ENCODE results near the gene PEBP1.
A peak's percentile ranks its signal among the peaks of the same experiment; 100 is the strongest.

Gene PEBP1

DNA sequence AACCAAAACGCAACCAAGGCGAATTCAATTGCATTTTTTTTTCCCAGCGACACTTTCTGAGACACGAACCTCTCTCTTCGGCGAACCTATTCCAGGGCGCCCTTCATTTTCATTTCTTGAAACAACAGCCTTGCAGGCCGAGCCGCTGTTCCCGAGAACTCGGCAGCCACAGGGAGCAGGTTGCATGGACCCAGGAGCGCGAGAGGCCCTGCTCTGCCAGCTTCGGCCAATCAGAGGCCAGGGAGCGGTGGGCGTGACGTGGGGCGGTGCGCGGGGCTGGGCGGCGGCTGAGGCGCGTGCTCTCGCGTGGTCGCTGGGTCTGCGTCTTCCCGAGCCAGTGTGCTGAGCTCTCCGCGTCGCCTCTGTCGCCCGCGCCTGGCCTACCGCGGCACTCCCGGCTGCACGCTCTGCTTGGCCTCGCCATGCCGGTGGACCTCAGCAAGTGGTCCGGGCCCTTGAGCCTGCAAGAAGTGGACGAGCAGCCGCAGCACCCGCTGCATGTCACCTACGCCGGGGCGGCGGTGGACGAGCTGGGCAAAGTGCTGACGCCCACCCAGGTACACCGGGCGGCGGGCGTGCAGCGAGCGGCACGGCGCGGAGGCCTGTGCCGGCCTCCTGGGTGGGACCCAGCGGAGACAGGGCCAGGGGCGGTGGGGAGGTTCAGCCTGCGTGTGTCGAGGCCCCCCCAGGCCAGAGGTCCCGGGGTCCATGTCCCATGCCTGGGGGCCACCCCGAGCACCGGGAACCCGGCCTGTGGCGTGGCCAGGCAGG, at the start of gene PEBP1:
Gene PEBP1 (plus strand): TSS at position 337 of the 771 bp plus-strand sequence. CDS start 86 bp downstream, at position 423.
- POLR2A ChIA-PET, result interaction anchor here (0.6 to 1.8 kb wide), 16 partner anchors 11 to 379 kb away, joined by 3 to 12 read pairs (median 4); partner anchors contain the start of genes SUDS3, TAOK3, VSIG10 and WSB2
- H3K27ac ChIP-seq (ENCODE audit: extremely low read depth, low read depth, low read length), result peak within 1 kb of the TSS; percentile 58; the same call in 1 of the 2 replicates
- CTCF ChIA-PET, result interaction anchor here (0.7 to 1.6 kb wide), 3 partner anchors 16 to 240 kb away, joined by 3 to 8 read pairs (median 4); partner anchors contain the start of gene SUDS3
- peaks cover 21 to 38% of the 10 kb centered on the region in 2 experiments for H3K36me3 ChIP-seq (ENCODE audit: control insufficient read depth in 2 of 2, insufficient read depth in 1 of 2, low read length in 2 of 2)
- peak within 1 kb of the TSS; percentile 79 for H3K4me3 ChIP-seq (ENCODE audit: low read depth, low read length)
- no peaks in the 10 kb centered on the region for H3K9me3 ChIP-seq (ENCODE audit: control insufficient read depth, insufficient read depth, low read depth, low read length)
- peaks cover 10% of the 10 kb centered on the region; the same call in 1 of the 2 replicates for H3K4me1 ChIP-seq (ENCODE audit: control insufficient read depth, insufficient read depth, low read length)
- TF ChIP-seq ZNF132 (tag by site-specific recombination; IDR thresholded peaks at IDR 0.05; ENCODE audit: borderline replicate concordance) (no peak), ZNF174 (tag by site-specific recombination; IDR thresholded peaks at IDR 0.05) (no peak), ZNF146 (tag by site-specific recombination; IDR thresholded peaks at IDR 0.05) (0 out of 2 replicates have a peak, but pooled peaks have one; percentile 3), ZNF548 (tag by site-specific recombination; IDR thresholded peaks at IDR 0.05) (no peak), ZBTB17 (tag by site-specific recombination; IDR thresholded peaks at IDR 0.05) (peak; percentile 98), ZSCAN23 (tag by site-specific recombination; IDR thresholded peaks at IDR 0.05) (no peak), ZNF354C (tag by site-specific recombination; IDR thresholded peaks at IDR 0.05; ENCODE audit: borderline replicate concordance, low read depth) (no peak), SCRT2 (tag by site-specific recombination; IDR thresholded peaks at IDR 0.05) (no peak; the same call in 1 of the 2 replicates), ZNF600 (tag by site-specific recombination; IDR thresholded peaks at IDR 0.05) (peak; percentile 92), ZNF544 (tag by site-specific recombination; IDR thresholded peaks at IDR 0.05) (no peak), ZNF624 (tag by site-specific recombination; IDR thresholded peaks at IDR 0.05) (no peak), ZNF292 (tag by site-specific recombination; IDR thresholded peaks at IDR 0.05; ENCODE audit: borderline replicate concordance, low read depth) (no peak), ZNF48 (tag by site-specific recombination; IDR thresholded peaks at IDR 0.05) (no peak), ZNF560 (tag by site-specific recombination; IDR thresholded peaks at IDR 0.05; ENCODE audit: borderline replicate concordance) (no peak), ZNF561 (tag by site-specific recombination; IDR thresholded peaks at IDR 0.05; ENCODE audit: borderline replicate concordance) (no peak), ZNF776 (tag by site-specific recombination; IDR thresholded peaks at IDR 0.05; ENCODE audit: borderline replicate concordance) (no peak), ZNF530 (tag by site-specific recombination; IDR thresholded peaks at IDR 0.05; ENCODE audit: low read depth) (no peak), ZNF138 (tag by site-specific recombination; IDR thresholded peaks at IDR 0.05; ENCODE audit: borderline replicate concordance) (no peak), BCL11A (tag by site-specific recombination; IDR thresholded peaks at IDR 0.05; ENCODE audit: low read depth) (no peak), GFI1B (tag by site-specific recombination; IDR thresholded peaks at IDR 0.05) (no peak), GLI2 (tag by site-specific recombination; IDR thresholded peaks at IDR 0.05; ENCODE audit: borderline replicate concordance, low read depth) (no peak), IKZF3 (tag by site-specific recombination; IDR thresholded peaks at IDR 0.05) (peak; percentile 75; the same call in 1 of the 2 replicates), ZNF155 (tag by site-specific recombination; IDR thresholded peaks at IDR 0.05) (no peak), ZXDB (tag by site-specific recombination; IDR thresholded peaks at IDR 0.05) (peak; percentile 69), ZNF169 (tag by site-specific recombination; IDR thresholded peaks at IDR 0.05) (no peak), ZSCAN16 (tag by site-specific recombination; IDR thresholded peaks at IDR 0.05) (0 out of 2 replicates have a peak, but pooled peaks have one; percentile 64)
- TF ChIP-seq, protein P1, sequence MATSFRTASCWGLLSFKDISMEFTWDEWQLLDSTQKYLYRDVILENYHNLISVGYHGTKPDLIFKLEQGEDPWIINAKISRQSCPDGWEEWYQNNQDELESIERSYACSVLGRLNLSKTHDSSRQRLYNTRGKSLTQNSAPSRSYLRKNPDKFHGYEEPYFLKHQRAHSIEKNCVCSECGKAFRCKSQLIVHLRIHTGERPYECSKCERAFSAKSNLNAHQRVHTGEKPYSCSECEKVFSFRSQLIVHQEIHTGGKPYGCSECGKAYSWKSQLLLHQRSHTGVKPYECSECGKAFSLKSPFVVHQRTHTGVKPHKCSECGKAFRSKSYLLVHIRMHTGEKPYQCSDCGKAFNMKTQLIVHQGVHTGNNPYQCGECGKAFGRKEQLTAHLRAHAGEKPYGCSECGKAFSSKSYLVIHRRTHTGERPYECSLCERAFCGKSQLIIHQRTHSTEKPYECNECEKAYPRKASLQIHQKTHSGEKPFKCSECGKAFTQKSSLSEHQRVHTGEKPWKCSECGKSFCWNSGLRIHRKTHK (tag by site-specific recombination; IDR thresholded peaks at IDR 0.05), result no peak
- TF ChIP-seq, protein P2, sequence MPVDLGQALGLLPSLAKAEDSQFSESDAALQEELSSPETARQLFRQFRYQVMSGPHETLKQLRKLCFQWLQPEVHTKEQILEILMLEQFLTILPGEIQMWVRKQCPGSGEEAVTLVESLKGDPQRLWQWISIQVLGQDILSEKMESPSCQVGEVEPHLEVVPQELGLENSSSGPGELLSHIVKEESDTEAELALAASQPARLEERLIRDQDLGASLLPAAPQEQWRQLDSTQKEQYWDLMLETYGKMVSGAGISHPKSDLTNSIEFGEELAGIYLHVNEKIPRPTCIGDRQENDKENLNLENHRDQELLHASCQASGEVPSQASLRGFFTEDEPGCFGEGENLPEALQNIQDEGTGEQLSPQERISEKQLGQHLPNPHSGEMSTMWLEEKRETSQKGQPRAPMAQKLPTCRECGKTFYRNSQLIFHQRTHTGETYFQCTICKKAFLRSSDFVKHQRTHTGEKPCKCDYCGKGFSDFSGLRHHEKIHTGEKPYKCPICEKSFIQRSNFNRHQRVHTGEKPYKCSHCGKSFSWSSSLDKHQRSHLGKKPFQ (tag by site-specific recombination; IDR thresholded peaks at IDR 0.05), result 0 out of 2 replicates have a peak, but pooled peaks have one; percentile 30
- TF ChIP-seq, protein P3, sequence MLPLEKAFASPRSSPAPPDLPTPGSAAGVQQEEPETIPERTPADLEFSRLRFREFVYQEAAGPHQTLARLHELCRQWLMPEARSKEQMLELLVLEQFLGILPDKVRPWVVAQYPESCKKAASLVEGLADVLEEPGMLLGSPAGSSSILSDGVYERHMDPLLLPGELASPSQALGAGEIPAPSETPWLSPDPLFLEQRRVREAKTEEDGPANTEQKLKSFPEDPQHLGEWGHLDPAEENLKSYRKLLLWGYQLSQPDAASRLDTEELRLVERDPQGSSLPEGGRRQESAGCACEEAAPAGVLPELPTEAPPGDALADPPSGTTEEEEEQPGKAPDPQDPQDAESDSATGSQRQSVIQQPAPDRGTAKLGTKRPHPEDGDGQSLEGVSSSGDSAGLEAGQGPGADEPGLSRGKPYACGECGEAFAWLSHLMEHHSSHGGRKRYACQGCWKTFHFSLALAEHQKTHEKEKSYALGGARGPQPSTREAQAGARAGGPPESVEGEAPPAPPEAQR (tag by site-specific recombination; IDR thresholded peaks at IDR 0.05), result no peak
- TF ChIP-seq, protein P4, sequence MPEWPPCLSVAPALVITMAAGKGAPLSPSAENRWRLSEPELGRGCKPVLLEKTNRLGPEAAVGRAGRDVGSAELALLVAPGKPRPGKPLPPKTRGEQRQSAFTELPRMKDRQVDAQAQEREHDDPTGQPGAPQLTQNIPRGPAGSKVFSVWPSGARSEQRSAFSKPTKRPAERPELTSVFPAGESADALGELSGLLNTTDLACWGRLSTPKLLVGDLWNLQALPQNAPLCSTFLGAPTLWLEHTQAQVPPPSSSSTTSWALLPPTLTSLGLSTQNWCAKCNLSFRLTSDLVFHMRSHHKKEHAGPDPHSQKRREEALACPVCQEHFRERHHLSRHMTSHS (tag by site-specific recombination; IDR thresholded peaks at IDR 0.05), result no peak
- TF ChIP-seq, protein P5, sequence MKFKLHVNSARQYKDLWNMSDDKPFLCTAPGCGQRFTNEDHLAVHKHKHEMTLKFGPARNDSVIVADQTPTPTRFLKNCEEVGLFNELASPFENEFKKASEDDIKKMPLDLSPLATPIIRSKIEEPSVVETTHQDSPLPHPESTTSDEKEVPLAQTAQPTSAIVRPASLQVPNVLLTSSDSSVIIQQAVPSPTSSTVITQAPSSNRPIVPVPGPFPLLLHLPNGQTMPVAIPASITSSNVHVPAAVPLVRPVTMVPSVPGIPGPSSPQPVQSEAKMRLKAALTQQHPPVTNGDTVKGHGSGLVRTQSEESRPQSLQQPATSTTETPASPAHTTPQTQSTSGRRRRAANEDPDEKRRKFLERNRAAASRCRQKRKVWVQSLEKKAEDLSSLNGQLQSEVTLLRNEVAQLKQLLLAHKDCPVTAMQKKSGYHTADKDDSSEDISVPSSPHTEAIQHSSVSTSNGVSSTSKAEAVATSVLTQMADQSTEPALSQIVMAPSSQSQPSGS (tag by site-specific recombination; IDR thresholded peaks at IDR 0.05; ENCODE audit: low read depth), result no peak
